ENCODE data around the gene NEUROG3.
A peak's percentile ranks its signal among the peaks of the same experiment; 100 is the strongest.

Gene NEUROG3

GRCh38 chr10:69558559-69558958, 14.7 kb downstream of the NEUROG3 start:
- no peak for TF ChIP-seq CTCF (IDR thresholded peaks at IDR 0.05; ENCODE audit: low read depth, low read length)
- H3K4me3 ChIP-seq (ENCODE audit: low read depth, low read length): no peak overlapping the region
- DNase-seq (ENCODE audit: low read depth): peak; percentile 16

- no peak overlapping the region for H3K4me3 ChIP-seq (ENCODE audit: low read depth, low read length)
- TF ChIP-seq CTCF (IDR thresholded peaks at IDR 0.05; ENCODE audit: low read depth, low read length): no peak
- TF ChIP-seq MAX (IDR thresholded peaks at IDR 0.05; ENCODE audit: low read depth, low read length): no peak
- no peak for TF ChIP-seq MYC (IDR thresholded peaks at IDR 0.05; ENCODE audit: low read depth, low read length)
- TF ChIP-seq POLR2A (IDR thresholded peaks at IDR 0.05; ENCODE audit: extremely low read depth, insufficient read length): no peak
- DNase-seq (ENCODE audit: low read depth): no peak
Measured at GRCh38 chr10:69554611-69555010, 18.6 kb downstream of the NEUROG3 start.

- DNase-seq (ENCODE audit: low read depth): no peak
- no peak overlapping the region for H3K4me3 ChIP-seq (ENCODE audit: low read depth, low read length)
- TF ChIP-seq POLR2A (IDR thresholded peaks at IDR 0.05; ENCODE audit: extremely low read depth, insufficient read length): no peak
- TF ChIP-seq CTCF (IDR thresholded peaks at IDR 0.05; ENCODE audit: low read depth, low read length): no peak
- TF ChIP-seq MYC (IDR thresholded peaks at IDR 0.05; ENCODE audit: low read depth, low read length): no peak
- no peak for TF ChIP-seq MAX (IDR thresholded peaks at IDR 0.05; ENCODE audit: low read depth, low read length)
Measured at GRCh38 chr10:69553328-69553727, 19.9 kb downstream of the NEUROG3 start.

GRCh38 chr10:69552268-69552667, 21.0 kb downstream of the NEUROG3 start:
- no peak for DNase-seq (ENCODE audit: low read depth)
- H3K4me3 ChIP-seq (ENCODE audit: low read depth, low read length): no peak overlapping the region
- TF ChIP-seq CTCF (IDR thresholded peaks at IDR 0.05; ENCODE audit: low read depth, low read length): no peak
- TF ChIP-seq MYC (IDR thresholded peaks at IDR 0.05; ENCODE audit: low read depth, low read length): no peak
- TF ChIP-seq POLR2A (IDR thresholded peaks at IDR 0.05; ENCODE audit: extremely low read depth, insufficient read length): no peak
- no peak for TF ChIP-seq MAX (IDR thresholded peaks at IDR 0.05; ENCODE audit: low read depth, low read length)

- DNase-seq (ENCODE audit: low read depth): no peak
Measured at GRCh38 chr10:69549959-69550358, 23.3 kb downstream of the NEUROG3 start.

More at GRCh38 chr10:69549959-69550358, 23.3 kb downstream of the NEUROG3 start:
- no peak overlapping the region for H3K4me3 ChIP-seq (ENCODE audit: low read depth, low read length)
- no peak for TF ChIP-seq CTCF (IDR thresholded peaks at IDR 0.05; ENCODE audit: low read depth, low read length)
- no peak for TF ChIP-seq MAX (IDR thresholded peaks at IDR 0.05; ENCODE audit: low read depth, low read length)
- TF ChIP-seq POLR2A (IDR thresholded peaks at IDR 0.05; ENCODE audit: extremely low read depth, insufficient read length): no peak
- TF ChIP-seq MYC (IDR thresholded peaks at IDR 0.05; ENCODE audit: low read depth, low read length): no peak

Measured in NB4 (cell line).